ENCODE results near the gene CLMP. TPM values are rescaled to one million over a fixed set of nuclear protein-coding genes. Genes with fewer than 3 reads are reported as not detected.
"Not testable (repeated sequence)": the region's sequence is repeated elsewhere in the genome, so short reads cannot be mapped to it uniquely, and the experiment has no call there.

Gene CLMP
- total and polyA plus RNA-seq, 9 donors, result 11.9 to 70.5 (median 25.3) TPM

DNA sequence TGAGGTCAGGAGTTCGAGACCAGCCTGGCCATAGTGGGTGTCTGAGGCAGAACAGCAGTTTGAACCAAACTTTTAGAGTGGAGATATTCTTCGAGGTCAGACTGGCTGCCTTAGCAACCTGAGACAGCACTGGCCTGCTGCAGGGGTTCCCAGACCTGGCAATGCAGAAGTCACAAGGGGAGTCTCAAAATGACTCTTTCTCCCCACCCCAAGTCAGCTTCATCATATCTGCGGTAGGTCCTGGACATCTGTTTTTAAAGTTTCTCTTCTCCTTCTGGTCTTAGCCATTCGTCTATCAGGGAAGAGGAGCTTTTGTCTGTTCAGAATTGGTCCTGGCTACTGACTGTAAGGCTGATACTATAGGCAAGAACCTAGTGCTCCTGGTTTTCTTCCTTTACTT lies 14.5 kb upstream of the CLMP start:
- Histone ChIP-seq H3K4me1 (ENCODE audit: insufficient read depth) (no peaks in the 10 kb centered on the region), H3K27me3 (no peaks in the 10 kb centered on the region), H3K36me3 (no peaks in the 10 kb centered on the region), H3K27ac (no peak overlapping the region), H3K4me3 (no peak overlapping the region), H3K9me3 (no peaks in the 10 kb centered on the region)
- no peak for DNase-seq
- 87 to 90% (median 88%) methylated on average over 4 of the region's 4 CpGs for WGBS, 3 donors
- intact Hi-C loops (cut with DNase I), result no loop called here
- TF ChIP-seq, protein P1, sequence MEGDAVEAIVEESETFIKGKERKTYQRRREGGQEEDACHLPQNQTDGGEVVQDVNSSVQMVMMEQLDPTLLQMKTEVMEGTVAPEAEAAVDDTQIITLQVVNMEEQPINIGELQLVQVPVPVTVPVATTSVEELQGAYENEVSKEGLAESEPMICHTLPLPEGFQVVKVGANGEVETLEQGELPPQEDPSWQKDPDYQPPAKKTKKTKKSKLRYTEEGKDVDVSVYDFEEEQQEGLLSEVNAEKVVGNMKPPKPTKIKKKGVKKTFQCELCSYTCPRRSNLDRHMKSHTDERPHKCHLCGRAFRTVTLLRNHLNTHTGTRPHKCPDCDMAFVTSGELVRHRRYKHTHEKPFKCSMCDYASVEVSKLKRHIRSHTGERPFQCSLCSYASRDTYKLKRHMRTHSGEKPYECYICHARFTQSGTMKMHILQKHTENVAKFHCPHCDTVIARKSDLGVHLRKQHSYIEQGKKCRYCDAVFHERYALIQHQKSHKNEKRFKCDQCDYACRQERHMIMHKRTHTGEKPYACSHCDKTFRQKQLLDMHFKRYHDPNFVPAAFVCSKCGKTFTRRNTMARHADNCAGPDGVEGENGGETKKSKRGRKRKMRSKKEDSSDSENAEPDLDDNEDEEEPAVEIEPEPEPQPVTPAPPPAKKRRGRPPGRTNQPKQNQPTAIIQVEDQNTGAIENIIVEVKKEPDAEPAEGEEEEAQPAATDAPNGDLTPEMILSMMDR (IDR thresholded peaks at IDR 0.05), result no peak
- TF ChIP-seq POLR2A (IDR thresholded peaks at IDR 0.05) (no peak), EP300 (IDR thresholded peaks at IDR 0.05) (no peak)

DNA sequence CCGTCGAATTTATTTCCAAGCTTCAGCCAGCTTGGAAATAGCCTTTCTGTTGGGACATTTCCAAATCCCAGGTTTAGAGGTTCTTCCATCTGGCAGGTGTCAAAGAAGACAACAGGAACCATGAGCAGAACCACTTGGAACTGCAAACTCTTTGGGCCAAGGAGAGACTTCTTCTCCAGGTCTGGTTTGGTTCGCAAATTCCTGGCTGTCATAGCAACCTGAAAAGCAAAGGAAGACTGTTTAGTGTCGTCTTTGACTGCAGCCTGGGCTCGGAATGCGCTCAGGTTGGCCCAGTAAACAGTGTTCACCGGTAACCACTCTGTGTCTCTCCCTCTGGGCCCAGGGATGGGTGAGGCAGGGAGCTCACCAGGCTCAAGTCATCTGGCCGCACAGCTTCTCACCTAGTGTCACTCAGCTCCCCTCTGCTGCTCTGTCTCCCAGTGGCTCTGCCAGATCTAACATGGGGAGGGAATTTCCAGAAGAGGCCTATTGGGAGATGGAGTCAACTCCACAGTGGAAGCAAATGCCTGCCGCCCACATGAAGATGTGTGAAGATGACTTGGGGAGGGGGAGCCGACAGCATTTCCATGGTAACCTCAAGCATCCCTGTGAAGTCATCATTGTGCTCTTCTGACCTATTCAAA lies 11.9 kb upstream of the CLMP start:
- peaks cover 4% of the 10 kb centered on the region for H3K4me1 ChIP-seq (ENCODE audit: insufficient read depth)
- no peak for DNase-seq
- no peaks in the 10 kb centered on the region for H3K9me3 ChIP-seq
- TF ChIP-seq, protein P1 (IDR thresholded peaks at IDR 0.05), result no peak
- TF ChIP-seq EP300 (IDR thresholded peaks at IDR 0.05) (no peak), POLR2A (IDR thresholded peaks at IDR 0.05) (no peak)
- H3K27ac ChIP-seq, result no peak overlapping the region
- no peaks in the 10 kb centered on the region for H3K36me3 ChIP-seq
- WGBS, 3 donors, result 40 to 53% (median 49%) methylated on average over 10 of the region's 10 CpGs
- H3K4me3 ChIP-seq, result no peak overlapping the region
- intact Hi-C loops (cut with DNase I), result no loop called here
- H3K27me3 ChIP-seq, result no peaks in the 10 kb centered on the region

DNA sequence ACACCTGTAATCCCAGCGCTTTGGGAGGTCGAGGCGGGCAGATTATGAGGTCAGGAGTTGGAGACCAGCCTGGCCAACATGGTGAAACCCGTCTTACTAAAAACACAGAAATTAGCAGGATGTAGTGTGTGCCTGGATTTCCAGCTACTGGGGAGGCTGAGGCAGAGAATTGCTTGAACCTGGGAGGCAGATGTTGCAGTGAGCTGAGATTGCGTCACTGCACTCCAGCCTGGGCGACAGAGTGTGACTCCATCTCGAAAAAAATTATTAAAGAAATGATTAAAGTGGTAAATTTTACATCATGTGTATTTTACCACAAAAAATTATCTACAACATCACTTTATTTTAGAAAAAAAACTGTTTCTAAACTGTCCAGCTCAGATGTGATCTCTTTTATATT lies 11.0 kb upstream of the CLMP start:
- WGBS, 3 donors, result 81 to 86% (median 85%) methylated on average over 7 of the region's 7 CpGs
- H3K4me1 ChIP-seq (ENCODE audit: insufficient read depth); intact Hi-C loops (cut with DNase I); H3K36me3 ChIP-seq; H3K27ac ChIP-seq; H3K9me3 ChIP-seq; DNase-seq; H3K4me3 ChIP-seq; H3K27me3 ChIP-seq: not testable (repeated sequence)

DNA sequence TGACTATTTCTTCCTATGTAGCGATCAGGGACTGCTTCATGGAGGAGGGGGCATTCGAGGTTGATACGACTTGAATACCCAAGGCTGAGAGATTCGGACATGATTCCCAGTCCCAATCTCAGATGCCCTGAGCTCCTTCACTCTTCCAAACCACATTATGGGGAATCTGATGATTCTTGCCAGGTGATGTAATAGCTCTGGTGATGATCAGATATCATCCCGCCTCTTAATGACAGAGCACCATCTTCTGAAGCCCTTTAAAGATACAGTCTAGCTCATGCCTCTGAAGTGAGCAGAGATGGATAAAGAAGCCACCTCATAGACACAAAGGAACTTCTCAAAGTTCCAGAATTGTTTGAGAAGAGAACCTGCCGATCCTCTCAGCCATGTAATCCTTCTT lies 8.9 kb upstream of the CLMP start:
- Histone ChIP-seq H3K4me1 (ENCODE audit: insufficient read depth) (peaks cover 5% of the 10 kb centered on the region), H3K9me3 (no peaks in the 10 kb centered on the region), H3K27ac (no peak overlapping the region), H3K36me3 (no peaks in the 10 kb centered on the region), H3K4me3 (no peak overlapping the region), H3K27me3 (no peaks in the 10 kb centered on the region)
- DNase-seq, result no peak
- intact Hi-C loops (cut with DNase I), result no loop called here
- TF ChIP-seq, protein P1 (IDR thresholded peaks at IDR 0.05), result no peak
- no peak for TF ChIP-seq POLR2A (IDR thresholded peaks at IDR 0.05)
- TF ChIP-seq EP300 (IDR thresholded peaks at IDR 0.05), result no peak
- WGBS, 3 donors, result 91 to 94% (median 92%) methylated on average over 6 of the region's 6 CpGs

DNA sequence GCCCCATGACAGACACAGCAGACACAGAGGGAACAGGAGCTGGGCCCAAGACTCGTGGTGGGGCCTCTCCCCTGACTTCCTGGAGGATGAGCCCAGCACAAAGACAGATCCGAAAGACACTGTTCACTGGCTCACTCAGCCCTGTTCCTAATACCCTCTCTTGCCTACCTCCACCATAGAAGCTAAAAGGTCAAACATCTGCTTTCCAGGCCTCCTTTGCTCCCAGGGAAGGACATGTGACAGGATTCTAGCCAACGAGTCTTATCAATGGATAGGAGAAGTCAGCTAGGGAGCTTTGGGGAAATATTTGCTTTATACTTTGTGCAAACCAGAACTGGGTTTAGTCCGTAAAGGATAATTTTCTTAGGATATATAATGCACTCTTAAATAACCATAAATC lies 8.4 kb upstream of the CLMP start:
- H3K27ac ChIP-seq, result no peak overlapping the region

More for the DNA sequence above, 8.4 kb upstream of the CLMP start:
- intact Hi-C loops (cut with DNase I), result no loop called here
- H3K36me3 ChIP-seq, result no peaks in the 10 kb centered on the region
- no peak for DNase-seq
- TF ChIP-seq EP300 (IDR thresholded peaks at IDR 0.05), result no peak
- TF ChIP-seq POLR2A (IDR thresholded peaks at IDR 0.05), result no peak
- TF ChIP-seq, protein P1 (IDR thresholded peaks at IDR 0.05), result no peak
- WGBS, 3 donors, result 66 to 69% (median 69%) methylated on average over 4 of the region's 4 CpGs
- no peaks in the 10 kb centered on the region for H3K27me3 ChIP-seq
- peaks cover 5% of the 10 kb centered on the region for H3K4me1 ChIP-seq (ENCODE audit: insufficient read depth)
- no peaks in the 10 kb centered on the region for H3K9me3 ChIP-seq
- no peak overlapping the region for H3K4me3 ChIP-seq

All from ovary (tissue), 9 donors.